CD4-positive, CD25-positive, alpha-beta regulatory T cell (primary cell): ENCODE data around the gene RASAL1. TPM values are rescaled to one million over a fixed set of nuclear protein-coding genes. Genes with fewer than 3 reads are reported as not detected.
"Not testable (repeated sequence)": the region's sequence is repeated elsewhere in the genome, so short reads cannot be mapped to it uniquely, and the experiment has no call there.

Source experiments
- ATAC-seq, 2 donors: fragments of 150-1000 bp; cut with Tn5 transposase; one replicate each; pipeline ENCODE4 v1.10.0; 2021; ENCODE audit warnings: low read depth in 2 of 2, moderate number of reproducible peaks in 2 of 2, moderate library complexity in 1 of 2
- DNase-seq, 3 donors: peaks; one replicate each; pipeline versions ENCODE4 v3.0.0 to v3.0.0-alpha.2; 2012 to 2022; ENCODE audit warnings: mixed read lengths in 1 of 3
- H3K27ac ChIP-seq: one replicate; pipeline ENCODE4 v1.7.0; 2013; ENCODE audit warnings: mild to moderate bottlenecking, low read length; ENCODE audit not compliant: insufficient read depth, poor library complexity, severe bottlenecking
- H3K27me3 ChIP-seq: one replicate; pipeline ENCODE4 v1.7.0; 2013; ENCODE audit warnings: low read length; ENCODE audit not compliant: control insufficient read depth, insufficient read depth
- H3K36me3 ChIP-seq: one replicate; pipeline ENCODE4 v1.7.0; 2013; ENCODE audit warnings: mild to moderate bottlenecking, low read length, moderate library complexity; ENCODE audit not compliant: control insufficient read depth, insufficient read depth
- H3K4me1 ChIP-seq: 2 replicates; pipeline ENCODE4 v1.7.0; 2013; ENCODE audit warnings: mild to moderate bottlenecking, low read length; ENCODE audit not compliant: insufficient read depth, control insufficient read depth, poor library complexity, severe bottlenecking
- H3K4me3 ChIP-seq: one replicate; pipeline ENCODE4 v1.7.0; 2013; ENCODE audit warnings: low read depth, mild to moderate bottlenecking, low read length, moderate library complexity
- H3K9me3 ChIP-seq, 2 experiments: 1 replicate in 1 of 2; 2 replicates in 1 of 2; pipeline ENCODE4 v1.7.0; 2013; ENCODE audit warnings: low read length in 2 of 2, mild to moderate bottlenecking in 1 of 2, moderate library complexity in 1 of 2; ENCODE audit not compliant: control insufficient read depth in 2 of 2
- H3K27ac Mint-ChIP-seq, 3 donors: one replicate each; pipeline ENCODE4 v1.8.0; 2020 to 2022; ENCODE audit warnings: mild to moderate bottlenecking in 3 of 3, mixed read lengths in 3 of 3, moderate library complexity in 2 of 3
- H3K27me3 Mint-ChIP-seq: one replicate; pipeline ENCODE4 v1.8.0; 2022; ENCODE audit warnings: mild to moderate bottlenecking, mixed read lengths
- H3K36me3 Mint-ChIP-seq: one replicate; pipeline ENCODE4 v1.8.0; 2020; ENCODE audit warnings: mixed read lengths
- H3K4me1 Mint-ChIP-seq, 4 donors: one replicate each; pipeline ENCODE4 v1.8.0; 2020 to 2022; ENCODE audit warnings: mixed read lengths in 4 of 4, mild to moderate bottlenecking in 1 of 4
- H3K4me3 Mint-ChIP-seq, 4 donors: one replicate each; pipeline ENCODE4 v1.8.0; 2020 to 2022; ENCODE audit warnings: mild to moderate bottlenecking in 4 of 4, mixed read lengths in 4 of 4, moderate library complexity in 3 of 4
- H3K9me3 Mint-ChIP-seq, 7 donors: one replicate each; pipeline ENCODE4 v1.8.0; 2020 to 2022; ENCODE audit warnings: mixed read lengths in 7 of 7, mild to moderate bottlenecking in 3 of 7, moderate library complexity in 2 of 7
- polyA plus RNA-seq, 4 donors: library from polyadenylated mRNA; unstranded; fragments of 300-500 nt; fragmentation: Illumina TruSeq; gene quantifications; one replicate each; pipeline ENCODE4 v1.2.3, GENCODE V29; 2021
- total RNA-seq: library from RNA; stranded (reverse); gene quantifications from one replicate; pipeline ENCODE4 v1.2.3, GENCODE V29; 2022

Gene RASAL1
- total and polyA plus RNA-seq, 5 donors from 2014 or later, result 0.42 to 0.79 (median 0.73) TPM; not detected in 2

- Mint-ChIP-seq H3K4me3 (peak overlapping the region in 1 of 4 donors; percentile 21), H3K4me1 (peaks cover 0 to 12% (median 3%) of the 10 kb centered on the region in 4 donors), H3K36me3 (no peaks in the 10 kb centered on the region), H3K9me3 (no peaks in the 10 kb centered on the region), H3K27me3 (no peaks in the 10 kb centered on the region), H3K27ac (peak overlapping the region in 1 of 3 donors; percentile 61)
- H3K9me3 ChIP-seq, result no peaks in the 10 kb centered on the region
- DNase-seq (no peak), ATAC-seq (peak in 1 of 2 donors; percentile 7)
- H3K27ac ChIP-seq, result no peak overlapping the region
- H3K36me3 ChIP-seq, result no peaks in the 10 kb centered on the region
- peaks cover 1% of the 10 kb centered on the region for H3K4me1 ChIP-seq
- no peak overlapping the region for H3K4me3 ChIP-seq
- H3K27me3 ChIP-seq, result no peaks in the 10 kb centered on the region
Observed at GRCh38 chr12:113129664-113130456, 5.7 kb downstream of the RASAL1 start.

- Histone ChIP-seq H3K36me3 (no peaks in the 10 kb centered on the region), H3K4me3 (no peak overlapping the region), H3K27ac (no peak overlapping the region), H3K4me1 (no peaks in the 10 kb centered on the region), H3K9me3 (no peaks in the 10 kb centered on the region), H3K27me3 (no peaks in the 10 kb centered on the region)
- Mint-ChIP-seq H3K27ac (peak overlapping the region in 1 of 3 donors; percentile 61), H3K4me1 (peaks cover 0 to 9% (median 3%) of the 10 kb centered on the region in 4 donors), H3K9me3 (no peaks in the 10 kb centered on the region), H3K36me3 (no peaks in the 10 kb centered on the region), H3K27me3 (no peaks in the 10 kb centered on the region), H3K4me3 (no peak overlapping the region)
- no peak for DNase-seq
- ATAC-seq, result no peak
Observed at GRCh38 chr12:113128802-113129663, 6.5 kb downstream of the RASAL1 start.

- H3K4me1 Mint-ChIP-seq, result peaks cover 0 to 9% (median 3%) of the 10 kb centered on the region in 4 donors
- no peak for ATAC-seq
Observed at GRCh38 chr12:113127791-113128199, 7.8 kb downstream of the RASAL1 start.

GRCh38 chr12:113120670-113121370 is 14.7 kb downstream of the RASAL1 start:
- Mint-ChIP-seq H3K9me3 (peaks cover 0 to 7% (median 0%) of the 10 kb centered on the region in 7 donors), H3K27ac (peak overlapping the region in 1 of 3 donors; percentile 27), H3K27me3 (peaks cover 8% of the 10 kb centered on the region), H3K4me3 (no peak overlapping the region), H3K36me3 (no peaks in the 10 kb centered on the region), H3K4me1 (no peaks in the 10 kb centered on the region)
- DNase-seq (no peak), ATAC-seq (no peak)
- Histone ChIP-seq H3K27ac (no peak overlapping the region), H3K36me3 (no peaks in the 10 kb centered on the region), H3K4me3 (no peak overlapping the region), H3K4me1 (no peaks in the 10 kb centered on the region), H3K9me3 (no peaks in the 10 kb centered on the region), H3K27me3 (no peaks in the 10 kb centered on the region)

More at GRCh38 chr12:113127791-113128199, 7.8 kb downstream of the RASAL1 start:
- H3K9me3 ChIP-seq, result no peaks in the 10 kb centered on the region
- no peaks in the 10 kb centered on the region for H3K27me3 ChIP-seq
- no peaks in the 10 kb centered on the region for H3K36me3 ChIP-seq
- no peak overlapping the region for H3K27ac ChIP-seq
- Mint-ChIP-seq H3K27me3 (peaks cover 5% of the 10 kb centered on the region), H3K27ac (no peak overlapping the region), H3K9me3 (peaks cover 0 to 6% (median 0%) of the 10 kb centered on the region in 7 donors), H3K4me3 (no peak overlapping the region), H3K36me3 (no peaks in the 10 kb centered on the region)
- no peaks in the 10 kb centered on the region for H3K4me1 ChIP-seq
- H3K4me3 ChIP-seq, result no peak overlapping the region
- DNase-seq, result no peak

GRCh38 chr12:113119980-113120669 is 15.4 kb downstream of the RASAL1 start:
- Mint-ChIP-seq H3K9me3 (peaks cover 0 to 7% (median 0%) of the 10 kb centered on the region in 7 donors), H3K27me3 (peaks cover 8% of the 10 kb centered on the region), H3K27ac (no peak overlapping the region), H3K36me3 (no peaks in the 10 kb centered on the region), H3K4me3 (no peak overlapping the region), H3K4me1 (no peaks in the 10 kb centered on the region)
- Histone ChIP-seq H3K4me1 (no peaks in the 10 kb centered on the region), H3K36me3 (no peaks in the 10 kb centered on the region), H3K27me3 (no peaks in the 10 kb centered on the region), H3K27ac (no peak overlapping the region), H3K4me3 (no peak overlapping the region), H3K9me3 (no peaks in the 10 kb centered on the region)
- DNase-seq (no peak), ATAC-seq (no peak)

- Mint-ChIP-seq H3K4me1 (no peaks in the 10 kb centered on the region), H3K27ac (no peak overlapping the region)
Observed at GRCh38 chr12:113118142-113118541, 17.4 kb downstream of the RASAL1 start.

GRCh38 chr12:113117684-113118083 is 17.9 kb downstream of the RASAL1 start:
- not testable (repeated sequence) for H3K9me3 ChIP-seq, H3K36me3 Mint-ChIP-seq, H3K9me3 Mint-ChIP-seq, H3K4me3 Mint-ChIP-seq, H3K4me1 Mint-ChIP-seq, H3K4me1 ChIP-seq, H3K27ac ChIP-seq, ATAC-seq, H3K4me3 ChIP-seq, H3K27ac Mint-ChIP-seq, DNase-seq, H3K36me3 ChIP-seq, H3K27me3 ChIP-seq, H3K27me3 Mint-ChIP-seq

More at GRCh38 chr12:113118142-113118541, 17.4 kb downstream of the RASAL1 start:
- H3K36me3 Mint-ChIP-seq, result no peaks in the 10 kb centered on the region
- DNase-seq (no peak), ATAC-seq (no peak)
- Histone ChIP-seq H3K4me1 (no peaks in the 10 kb centered on the region), H3K4me3 (no peak overlapping the region), H3K27me3 (no peaks in the 10 kb centered on the region), H3K36me3 (no peaks in the 10 kb centered on the region), H3K9me3 (no peaks in the 10 kb centered on the region), H3K27ac (no peak overlapping the region)
- H3K4me3 Mint-ChIP-seq, result no peak overlapping the region
- H3K9me3 Mint-ChIP-seq, result peaks cover 0 to 4% (median 0%) of the 10 kb centered on the region in 7 donors
- H3K27me3 Mint-ChIP-seq, result peaks cover 4% of the 10 kb centered on the region
